HG02759 (cell line): ENCODE measurements around the gene MUC21.
"Not testable (repeated sequence)": the region's sequence is repeated elsewhere in the genome, so short reads cannot be mapped to it uniquely, and the experiment has no call there.

Experiments
- ATAC-seq: cut with Tn5 transposase; IDR thresholded peaks from one replicate; pipeline ENCODE4 v1.9.1; 2021; ENCODE audit warnings: mild to moderate bottlenecking, moderate library complexity; ENCODE audit not compliant: unreplicated experiment

The MUC21 gene

GRCh38 chr6:30966154-30966553 lies 17.4 kb upstream of the MUC21 start:
- no peak for ATAC-seq

- not testable (repeated sequence) for ATAC-seq
These were observed 14.3 kb upstream of the MUC21 start for GRCh38 chr6:30969171-30969570.

GRCh38 chr6:30970946-30971345 lies 12.6 kb upstream of the MUC21 start:
- no peak for ATAC-seq

DNA sequence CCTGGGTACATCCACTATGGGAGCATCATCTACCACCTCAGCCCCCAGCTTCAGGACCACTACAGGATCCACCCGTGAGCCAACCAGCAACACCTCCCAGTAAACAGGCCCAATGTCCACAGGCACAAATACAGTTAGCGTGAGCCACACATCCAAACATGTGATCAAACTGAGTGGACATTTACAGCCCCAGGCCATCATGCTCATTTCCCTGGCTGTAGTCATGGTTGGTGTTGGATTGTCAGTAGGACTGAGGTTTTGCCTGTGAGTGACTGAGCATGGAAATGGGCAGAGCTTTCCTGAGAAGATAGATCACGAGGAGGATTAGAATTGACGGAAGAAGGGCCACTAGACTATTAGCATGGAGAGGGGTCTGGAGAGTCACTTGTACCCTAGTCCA lies 10.7 kb upstream of the MUC21 start:
- ATAC-seq: no peak

DNA sequence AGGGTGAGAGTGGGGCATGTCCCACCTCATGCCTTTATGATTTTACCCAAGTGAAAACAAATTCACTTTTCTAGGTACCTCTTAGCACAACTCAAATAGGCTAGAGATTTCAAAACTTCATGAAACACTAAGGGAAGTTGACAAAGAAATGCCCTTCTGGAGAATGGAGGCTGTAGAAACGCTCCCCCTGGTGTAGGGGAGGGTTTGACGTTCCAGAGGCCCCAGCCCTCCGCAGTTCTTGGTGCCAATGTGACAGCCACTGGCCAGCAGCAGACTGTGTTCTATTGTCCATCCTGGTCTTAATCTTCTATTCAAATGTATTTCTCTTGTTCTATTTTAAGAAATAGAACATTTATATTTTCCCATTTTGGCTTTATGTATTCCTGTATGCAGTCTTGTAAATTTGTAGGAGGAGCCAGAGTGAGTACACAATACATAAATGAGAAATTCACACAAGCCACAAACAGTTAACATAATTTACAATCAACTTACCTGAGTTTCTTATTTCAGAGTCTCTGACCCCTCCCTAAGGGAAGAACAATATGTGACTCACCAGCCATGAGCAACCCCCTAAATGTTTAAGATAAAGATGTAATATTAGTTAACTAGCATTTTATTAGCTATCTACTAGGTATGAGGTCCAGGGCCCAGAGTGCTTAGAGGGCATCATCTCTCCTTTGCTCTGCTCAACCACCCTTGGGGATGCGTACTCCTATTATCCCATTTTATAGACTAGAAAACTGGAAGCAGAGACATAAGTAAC lies 8.8 kb upstream of the MUC21 start:
- no peak for ATAC-seq

DNA sequence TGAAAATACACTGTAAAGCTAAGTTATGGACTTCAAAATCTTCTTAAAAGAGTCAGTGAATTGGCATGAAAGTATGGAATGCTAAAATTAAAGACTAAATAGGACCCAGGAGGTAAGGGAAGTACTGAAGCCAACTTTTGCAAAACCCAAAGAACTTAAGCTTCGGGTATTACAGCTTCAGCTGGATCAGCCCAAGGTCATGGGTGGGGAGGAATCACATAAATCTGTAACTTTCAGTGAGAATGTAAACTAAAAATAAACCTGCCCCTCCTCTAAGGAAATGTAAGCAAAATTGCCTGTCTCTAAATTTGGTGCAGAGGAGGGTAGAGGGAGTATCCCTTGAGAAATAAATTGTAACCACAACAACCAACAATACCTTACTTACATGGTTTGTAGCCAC lies 4.4 kb upstream of the MUC21 start:
- no peak for ATAC-seq

DNA sequence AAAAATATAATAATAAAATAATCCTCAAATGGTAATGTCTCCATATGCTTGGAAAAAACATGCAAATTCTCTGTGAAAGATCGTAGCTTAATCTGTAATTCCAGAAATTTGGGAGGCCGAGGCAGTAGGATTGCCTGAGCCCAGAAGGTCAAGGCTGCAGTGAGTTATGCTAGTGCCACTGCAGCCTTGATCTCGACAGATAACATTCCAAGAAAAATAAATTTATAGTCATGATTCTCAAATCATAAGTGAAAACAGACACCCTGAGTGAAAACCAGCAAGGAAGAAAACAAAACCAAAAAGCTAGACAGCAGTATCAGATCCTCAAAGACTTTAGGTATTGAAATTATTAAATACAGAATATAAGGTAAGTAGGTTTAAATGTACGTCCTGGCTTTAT lies 3.8 kb upstream of the MUC21 start:
- no peak for ATAC-seq

GRCh38 chr6:30981942-30982772 lies 1.4 kb upstream of the MUC21 start:
- no peak for ATAC-seq

DNA sequence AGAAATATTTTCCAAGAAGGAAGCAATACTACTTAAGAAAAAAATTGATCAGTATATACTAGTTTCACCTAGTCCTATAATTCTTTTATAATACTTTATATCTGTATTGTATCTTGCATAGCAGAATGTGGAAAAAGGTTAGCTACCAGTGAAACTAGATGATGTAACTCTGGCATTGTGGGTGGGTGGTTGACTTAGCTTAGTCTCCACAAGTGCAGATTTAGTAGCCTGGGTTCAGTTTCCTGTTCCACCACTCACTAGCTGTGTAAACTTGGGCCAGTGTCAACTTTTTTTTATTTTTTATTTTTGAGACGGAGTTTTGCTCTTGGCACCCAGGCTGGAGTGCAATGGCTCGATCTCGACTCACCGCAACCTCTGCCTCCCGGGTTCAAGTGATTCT lies 2.0 kb downstream of the MUC21 start:
- ATAC-seq: no peak

GRCh38 chr6:30987304-30987703 lies 3.8 kb downstream of the MUC21 start:
- ATAC-seq: no peak

- ATAC-seq: no peak
These were observed 4.8 kb downstream of the MUC21 start for GRCh38 chr6:30988209-30988825.

GRCh38 chr6:30990422-30991086 lies 7.0 kb downstream of the MUC21 start:
- no peak for ATAC-seq

GRCh38 chr6:30991891-30992290 lies 8.4 kb downstream of the MUC21 start:
- ATAC-seq: no peak

DNA sequence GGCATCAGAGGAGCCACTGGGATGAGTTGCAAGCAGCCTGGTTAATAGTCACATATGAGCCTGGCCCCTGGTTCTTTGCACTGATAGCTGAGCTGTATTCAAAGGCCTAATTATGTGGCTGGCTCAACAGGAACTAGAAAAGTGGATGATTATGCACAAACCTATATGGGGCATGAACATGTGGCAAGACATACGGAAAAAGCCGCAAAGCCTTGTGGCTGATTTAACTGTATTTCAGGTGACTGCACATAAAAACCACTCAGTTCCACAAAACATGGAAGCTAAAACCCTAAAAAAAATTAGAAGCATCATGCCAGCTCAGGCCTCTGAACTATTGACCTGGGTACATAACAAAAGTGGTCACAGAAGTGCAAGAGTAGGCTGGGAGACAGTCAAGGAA lies 13.8 kb downstream of the MUC21 start:
- ATAC-seq: no peak

GRCh38 chr6:30998785-30999184 lies 15.3 kb downstream of the MUC21 start:
- ATAC-seq: no peak

DNA sequence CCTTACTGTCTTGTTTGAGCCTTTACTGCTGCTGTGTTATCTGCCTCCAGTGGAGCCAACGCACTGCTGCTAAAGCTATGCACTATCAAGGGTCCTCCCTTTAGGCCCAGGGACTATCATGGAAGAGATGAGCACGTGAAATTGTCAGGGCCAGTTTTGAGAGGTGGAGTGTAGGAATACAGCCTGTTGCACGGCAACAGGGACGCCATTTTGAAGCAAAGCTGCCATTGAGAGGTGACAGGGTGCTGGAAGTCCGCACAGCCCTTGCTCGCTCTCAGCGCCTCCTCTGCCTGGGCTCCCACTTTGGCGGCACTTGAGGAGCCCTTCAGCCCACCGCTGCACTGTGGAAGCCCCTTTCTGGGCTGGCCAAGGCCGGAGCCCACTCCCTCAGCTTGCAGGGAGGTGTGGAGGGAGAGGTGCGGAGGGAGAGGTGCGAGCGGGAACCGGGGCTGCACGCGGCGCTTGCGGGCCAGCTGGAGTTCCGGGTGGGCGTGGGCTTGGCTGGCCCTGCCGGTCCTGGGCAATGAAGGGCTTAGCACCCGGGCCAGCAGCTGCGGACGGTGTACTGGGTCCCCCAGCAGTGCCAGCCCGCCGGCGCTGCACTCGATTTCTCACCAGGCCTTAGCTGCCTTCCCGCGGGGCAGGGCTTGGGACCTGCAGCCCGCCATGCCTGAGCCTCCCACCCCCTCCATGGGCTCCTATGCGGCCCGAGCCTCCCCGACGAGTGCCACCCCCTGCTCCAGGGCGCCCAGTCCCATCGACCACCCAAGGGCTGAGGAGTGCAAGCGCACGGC lies 16.7 kb downstream of the MUC21 start:
- ATAC-seq: not testable (repeated sequence)

GRCh38 chr6:31001281-31001888 lies 17.9 kb downstream of the MUC21 start:
- no peak for ATAC-seq

DNA sequence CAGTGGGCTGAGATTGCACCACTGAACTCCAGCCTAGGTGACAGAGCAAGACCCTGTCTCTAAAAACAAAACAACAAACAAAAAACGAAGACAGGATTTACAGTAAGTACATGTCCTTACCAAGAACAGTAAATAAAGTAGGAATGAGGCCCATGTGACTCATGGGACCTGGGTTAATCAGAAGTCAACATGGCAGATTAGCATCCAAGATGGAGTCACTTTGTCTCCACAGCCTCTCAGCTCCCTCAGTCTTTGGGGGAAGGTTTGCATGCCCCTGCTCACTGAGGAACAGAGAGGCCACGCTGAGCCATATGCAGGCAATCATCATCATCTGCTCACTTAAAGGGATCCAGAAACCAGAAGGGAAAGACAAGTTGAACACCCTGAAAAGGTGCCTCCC lies 19.0 kb downstream of the MUC21 start:
- ATAC-seq: no peak

DNA sequence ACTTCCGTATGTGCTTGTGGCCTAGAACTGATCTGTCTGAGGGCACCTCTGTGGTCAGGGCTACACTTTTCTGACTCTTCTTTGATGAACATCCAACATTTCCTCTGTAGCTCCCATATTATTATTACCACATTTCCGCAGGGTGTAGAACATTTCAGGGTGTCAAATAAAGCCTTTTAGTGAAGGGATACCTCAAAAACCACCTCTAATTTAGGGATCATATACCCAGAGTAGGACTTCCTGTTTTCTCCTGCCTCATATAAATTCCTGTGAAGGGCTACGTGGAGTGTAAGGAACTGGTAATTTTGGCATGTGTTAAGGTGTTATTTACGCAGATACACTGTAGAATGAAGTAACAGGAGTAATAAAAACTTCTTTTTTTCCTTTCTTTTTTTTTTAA lies 21.3 kb downstream of the MUC21 start:
- no peak for ATAC-seq
